Lower leg skin (tissue), 3 donors: ENCODE data around the gene CNTNAP5.

Source experiments
- POLR2A ChIP-seq, 2 donors: fragments of 450-650 bp; IDR thresholded peaks; one replicate each; pipeline ENCODE4 v1.6.1; 2016 to 2017; ENCODE audit warnings: antibody characterized with exemption in 2 of 2, mild to moderate bottlenecking in 1 of 2, moderate library complexity in 1 of 2
- TF ChIP-seq, protein P1 (sequence below), 3 donors: fragments of 450-650 bp; IDR thresholded peaks; one replicate each; pipeline ENCODE4 v1.5.1; 2016; ENCODE audit warnings: antibody characterized with exemption in 3 of 3, mild to moderate bottlenecking in 3 of 3, moderate library complexity in 2 of 3

DNA sequence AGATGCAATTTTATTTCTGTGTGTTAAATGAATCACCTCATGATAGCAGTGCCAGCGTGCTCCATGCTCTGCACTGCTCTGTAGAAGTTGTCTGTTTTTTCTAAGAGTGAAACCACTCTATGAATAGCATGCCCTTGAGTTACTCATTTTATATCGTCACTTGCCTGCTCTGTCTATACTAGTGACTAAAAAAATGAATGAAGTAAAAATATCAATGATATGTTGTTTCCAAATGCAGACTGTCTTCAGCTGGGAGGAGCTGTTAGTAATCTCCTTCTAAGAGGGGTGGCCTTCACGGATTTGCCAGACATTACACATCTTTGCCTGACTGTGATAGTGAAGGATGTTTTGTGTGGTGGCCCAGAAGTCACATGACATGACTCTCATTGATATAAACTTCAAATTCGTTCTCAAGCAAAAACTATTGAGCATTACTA, 852.1 kb downstream of the CNTNAP5 start:
- TF ChIP-seq, protein P1, sequence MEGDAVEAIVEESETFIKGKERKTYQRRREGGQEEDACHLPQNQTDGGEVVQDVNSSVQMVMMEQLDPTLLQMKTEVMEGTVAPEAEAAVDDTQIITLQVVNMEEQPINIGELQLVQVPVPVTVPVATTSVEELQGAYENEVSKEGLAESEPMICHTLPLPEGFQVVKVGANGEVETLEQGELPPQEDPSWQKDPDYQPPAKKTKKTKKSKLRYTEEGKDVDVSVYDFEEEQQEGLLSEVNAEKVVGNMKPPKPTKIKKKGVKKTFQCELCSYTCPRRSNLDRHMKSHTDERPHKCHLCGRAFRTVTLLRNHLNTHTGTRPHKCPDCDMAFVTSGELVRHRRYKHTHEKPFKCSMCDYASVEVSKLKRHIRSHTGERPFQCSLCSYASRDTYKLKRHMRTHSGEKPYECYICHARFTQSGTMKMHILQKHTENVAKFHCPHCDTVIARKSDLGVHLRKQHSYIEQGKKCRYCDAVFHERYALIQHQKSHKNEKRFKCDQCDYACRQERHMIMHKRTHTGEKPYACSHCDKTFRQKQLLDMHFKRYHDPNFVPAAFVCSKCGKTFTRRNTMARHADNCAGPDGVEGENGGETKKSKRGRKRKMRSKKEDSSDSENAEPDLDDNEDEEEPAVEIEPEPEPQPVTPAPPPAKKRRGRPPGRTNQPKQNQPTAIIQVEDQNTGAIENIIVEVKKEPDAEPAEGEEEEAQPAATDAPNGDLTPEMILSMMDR (IDR thresholded peaks at IDR 0.05), result no peak
- no peak for TF ChIP-seq POLR2A (IDR thresholded peaks at IDR 0.05)
